GM15510 (cell line): ENCODE results near the gene PIGS.

ENCODE experiments used
- POLR2A ChIP-seq: IDR thresholded peaks from 3 replicates; pipeline ENCODE4 v1.6.1; 2011; ENCODE audit warnings: borderline replicate concordance; ENCODE audit not compliant: insufficient read length; ENCODE audit errors: extremely low read depth

Gene PIGS

DNA sequence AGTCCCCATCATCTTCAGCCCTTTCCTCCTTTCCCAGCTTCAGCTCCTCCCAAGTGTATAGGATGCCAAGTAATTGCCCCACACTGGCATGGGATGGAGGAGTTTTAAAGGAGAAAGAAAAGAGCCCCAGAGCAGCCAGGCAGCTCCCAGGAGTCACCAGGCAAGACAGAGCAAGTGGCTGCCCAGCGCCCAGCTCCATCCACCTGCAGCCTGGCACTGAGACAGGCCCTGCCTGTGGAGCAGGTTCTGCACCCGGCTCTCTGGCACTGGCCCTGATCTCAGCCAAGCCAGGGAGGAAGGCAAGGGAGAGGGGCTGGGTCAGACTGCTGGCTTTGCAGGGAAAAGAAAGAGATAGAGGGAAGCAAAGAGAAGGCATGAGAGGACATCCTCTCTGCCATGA is 43.5 kb downstream of the PIGS start:
- no peak for TF ChIP-seq POLR2A

DNA sequence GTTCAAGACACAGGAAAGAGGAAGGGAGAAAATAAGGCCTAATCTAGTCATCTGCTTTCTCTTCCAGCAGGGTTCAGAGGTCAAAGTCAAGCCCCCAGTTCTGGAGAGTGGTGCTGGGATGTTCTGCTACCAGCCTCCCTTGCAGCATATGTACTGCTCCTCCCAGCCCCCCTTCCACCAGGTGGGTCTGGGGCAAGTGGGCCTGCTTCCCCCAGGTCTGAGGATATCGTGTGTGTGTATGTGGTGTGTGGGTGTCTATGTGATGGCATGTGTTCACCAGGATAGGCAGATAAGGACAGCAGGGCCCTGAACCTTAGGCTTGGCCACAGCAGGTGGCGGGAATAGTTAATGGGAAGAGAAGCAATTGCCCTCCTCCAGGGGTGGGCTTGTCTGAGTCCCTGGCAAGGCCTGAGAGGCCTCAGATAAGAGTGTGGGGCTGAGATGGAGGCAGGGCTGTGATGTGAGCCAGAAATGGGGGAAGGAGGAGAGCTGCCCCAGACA is 44.1 kb downstream of the PIGS start:
- no peak for TF ChIP-seq POLR2A

GRCh38 chr17:28526381-28526780 is 44.9 kb downstream of the PIGS start:
- no peak for TF ChIP-seq POLR2A

GRCh38 chr17:28524476-28525424 is 46.6 kb downstream of the PIGS start:
- TF ChIP-seq POLR2A, result no peak

DNA sequence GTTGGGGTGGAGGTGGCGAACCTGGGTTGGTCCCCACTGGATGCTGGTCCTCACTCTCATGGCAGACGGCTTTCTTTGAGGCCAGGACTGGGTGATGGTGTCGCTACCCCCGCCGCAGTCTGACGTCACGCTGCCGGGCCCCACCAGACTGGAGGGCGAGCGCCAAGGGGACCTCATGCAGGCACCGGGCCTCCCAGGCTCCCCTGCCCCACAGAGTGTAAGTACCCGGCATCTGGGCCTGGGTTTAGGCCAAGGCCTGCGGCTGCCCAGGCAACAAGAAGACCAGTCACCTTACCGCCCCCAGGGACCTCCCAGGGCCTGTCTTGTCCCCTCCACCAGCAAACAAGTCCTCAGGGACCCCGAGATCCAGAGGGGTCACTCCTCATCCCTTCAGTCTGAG is 47.4 kb downstream of the PIGS start:
- no peak for TF ChIP-seq POLR2A

GRCh38 chr17:28523186-28523585 is 48.1 kb downstream of the PIGS start:
- no peak for TF ChIP-seq POLR2A

DNA sequence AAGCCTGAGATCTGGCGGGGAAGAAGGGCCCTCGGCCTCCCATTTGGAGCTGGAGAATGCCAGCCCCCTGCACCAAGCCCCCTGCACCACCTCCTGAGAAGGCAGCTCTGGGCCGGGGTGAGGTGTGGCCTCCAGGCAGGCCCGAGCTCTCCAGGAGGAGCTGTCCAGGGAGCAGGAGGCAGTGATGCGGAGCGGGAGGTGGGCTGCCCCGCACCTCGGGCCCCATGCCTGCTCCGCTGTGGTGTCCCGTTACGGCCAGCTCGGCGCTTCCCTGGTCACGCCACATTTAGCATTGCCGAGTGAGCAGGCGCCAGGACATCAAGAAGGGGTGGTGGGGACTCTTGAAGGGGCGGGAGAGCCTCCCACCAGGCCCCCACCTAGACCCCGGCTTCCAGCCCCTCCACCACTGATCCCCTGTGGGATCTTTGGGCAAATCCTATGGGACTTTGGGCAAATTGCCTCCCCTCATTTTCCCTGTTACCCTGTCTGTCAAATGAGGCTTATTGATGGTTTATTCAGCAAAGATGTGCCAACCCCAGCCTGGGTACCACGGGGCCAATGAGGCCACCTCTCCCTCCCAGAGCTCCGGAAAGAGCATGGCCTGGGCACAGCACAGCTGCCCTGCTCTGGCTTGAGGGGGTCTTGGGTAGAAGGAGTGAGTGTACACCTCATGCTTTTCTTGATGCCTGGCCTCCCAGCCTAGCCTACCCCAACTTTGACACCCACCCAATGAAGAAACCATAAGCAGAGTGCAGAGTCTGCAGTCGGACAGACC is 49.8 kb downstream of the PIGS start:
- TF ChIP-seq POLR2A, result no peak

- TF ChIP-seq POLR2A, result no peak
These were observed 50.6 kb downstream of the PIGS start for GRCh38 chr17:28520687-28521086.

- TF ChIP-seq POLR2A, result no peak
These were observed 52.1 kb downstream of the PIGS start for GRCh38 chr17:28519236-28519635.

DNA sequence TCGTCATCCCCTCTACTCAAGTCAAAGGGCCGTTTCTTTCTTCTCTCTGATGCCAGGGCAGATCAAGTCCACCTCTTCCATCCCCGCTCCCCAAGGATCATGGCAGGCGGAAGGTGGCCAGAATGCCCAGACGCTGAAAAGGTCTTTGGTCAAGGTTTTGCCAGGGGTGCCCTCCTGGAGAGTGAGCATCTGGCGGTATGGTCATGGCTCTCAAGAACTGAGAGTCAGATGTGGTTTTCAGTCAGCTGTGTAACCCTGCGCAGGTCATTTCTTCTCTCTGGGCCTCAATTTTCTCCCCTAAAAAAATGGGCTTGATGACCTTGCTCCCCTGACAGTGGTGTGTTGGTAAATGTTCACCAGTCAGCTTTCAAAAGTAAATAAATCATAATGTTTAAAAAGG is 52.7 kb downstream of the PIGS start:
- TF ChIP-seq POLR2A, result no peak

- TF ChIP-seq POLR2A, result no peak
These were observed 53.2 kb downstream of the PIGS start for GRCh38 chr17:28518132-28518531.

DNA sequence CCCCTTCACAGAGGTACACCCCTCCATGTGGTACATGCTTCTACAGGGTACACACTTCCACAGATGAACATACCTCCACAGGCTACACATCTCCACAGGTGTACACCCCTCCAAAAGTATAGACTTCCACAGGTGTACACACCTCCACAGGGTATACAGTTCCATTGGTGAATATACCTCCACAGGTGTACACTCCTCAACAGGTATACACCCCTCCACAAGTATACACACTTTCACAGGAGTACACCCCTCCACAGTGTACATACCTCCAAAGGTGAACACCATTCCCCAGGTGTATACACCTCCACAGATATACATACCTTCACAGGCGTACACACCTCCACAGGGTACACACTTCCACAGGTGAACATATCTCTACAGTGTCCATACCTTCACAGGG is 55.8 kb downstream of the PIGS start:
- TF ChIP-seq POLR2A, result no peak

DNA sequence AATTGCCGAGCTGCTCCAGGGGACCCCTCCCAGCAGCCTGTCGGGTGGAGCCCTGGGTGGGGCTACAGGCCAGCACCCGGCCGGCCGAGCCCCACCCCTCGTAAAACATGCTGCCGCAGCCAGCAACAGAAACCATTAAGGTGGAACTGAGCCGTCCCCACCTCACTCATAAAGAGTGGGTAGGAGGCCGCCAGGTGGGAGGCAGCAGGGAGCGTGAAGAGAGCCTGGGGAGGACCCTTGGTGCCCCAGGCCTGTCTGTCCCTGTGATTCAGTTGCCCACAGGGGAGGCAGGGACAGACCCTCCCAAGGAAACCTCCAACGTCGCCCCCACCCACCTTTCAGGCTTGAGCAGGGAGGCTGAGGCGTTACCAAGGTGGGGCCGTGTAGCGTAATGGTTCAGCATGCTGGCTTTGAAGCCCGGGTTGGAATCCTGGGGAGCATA is 56.7 kb downstream of the PIGS start:
- no peak for TF ChIP-seq POLR2A

- no peak for TF ChIP-seq POLR2A
These were observed 57.8 kb downstream of the PIGS start for GRCh38 chr17:28513476-28513875.

DNA sequence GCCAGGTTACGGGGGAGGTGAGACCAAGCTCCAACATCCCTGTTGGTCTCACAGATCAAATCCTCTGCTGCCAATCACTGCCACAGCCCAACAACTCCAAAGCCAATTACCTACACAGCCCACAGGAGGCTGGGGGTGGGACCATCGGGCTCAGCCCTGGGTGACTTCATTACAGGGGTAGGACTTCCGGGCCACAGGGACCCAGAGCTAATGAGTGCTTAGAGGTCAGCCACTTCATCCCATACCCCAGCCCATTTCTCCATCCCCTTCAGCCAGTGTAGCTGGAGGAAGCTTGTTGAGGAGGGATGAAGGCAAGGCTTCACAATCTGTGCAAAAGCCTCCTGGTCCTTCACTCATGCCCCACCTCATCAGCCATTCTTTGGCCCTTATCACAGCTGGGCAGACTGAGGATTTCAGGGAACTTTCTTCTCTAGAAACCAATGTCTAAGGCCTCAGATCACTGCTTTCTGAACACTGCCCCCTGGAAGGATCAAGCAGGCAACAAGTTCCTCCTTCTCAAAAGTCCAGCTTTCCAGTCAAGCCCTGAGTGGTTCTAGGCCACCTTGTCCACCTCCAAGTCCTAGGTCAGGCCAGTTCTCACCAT is 59.4 kb downstream of the PIGS start:
- no peak for TF ChIP-seq POLR2A
